ENCODE measurements around the gene GSG1L.

GRCh38 chr16:28051486-28051885 is 12.0 kb downstream of the GSG1L start:
- TF ChIP-seq CTCF (conservative IDR thresholded peaks at IDR 0.05) (no peak), EZH2 (IDR thresholded peaks at IDR 0.05; ENCODE audit: low read depth) (no peak)

Measured in PC-9 (cell line).